Nephron progenitor cell (in vitro differentiated cells): Measurements from ENCODE around the gene LYPD1.

Source experiments
- DNase-seq: peaks from one replicate; pipeline ENCODE4 v3.0.0; 2021
- H3K27ac Mint-ChIP-seq: 2 replicates; pipeline ENCODE4 v1.8.0; 2021; ENCODE audit warnings: mild to moderate bottlenecking, moderate library complexity, mixed read lengths
- H3K27me3 Mint-ChIP-seq: 2 replicates; pipeline ENCODE4 v1.8.0; 2021; ENCODE audit warnings: mild to moderate bottlenecking, low read depth, mixed read lengths; ENCODE audit not compliant: poor library complexity
- H3K36me3 Mint-ChIP-seq: 2 replicates; pipeline ENCODE4 v1.8.0; 2021; ENCODE audit warnings: low read depth, mixed read lengths
- H3K4me1 Mint-ChIP-seq: 2 replicates; pipeline ENCODE4 v1.8.0; 2021; ENCODE audit warnings: mixed read lengths
- H3K4me3 Mint-ChIP-seq: 2 replicates; pipeline ENCODE4 v1.8.0; 2021; ENCODE audit warnings: mild to moderate bottlenecking, moderate library complexity, mixed read lengths
- H3K9me3 Mint-ChIP-seq: 2 replicates; pipeline ENCODE4 v1.8.0; 2021; ENCODE audit warnings: mild to moderate bottlenecking, moderate library complexity, mixed read lengths
- TF ChIP-seq, protein P1 (sequence below): fragments of 200-600 bp; sonication (generic); IDR thresholded peaks from 2 replicates; pipeline ENCODE4 v1.5.0; 2021; ENCODE audit warnings: antibody characterized with exemption

The LYPD1 gene

DNA sequence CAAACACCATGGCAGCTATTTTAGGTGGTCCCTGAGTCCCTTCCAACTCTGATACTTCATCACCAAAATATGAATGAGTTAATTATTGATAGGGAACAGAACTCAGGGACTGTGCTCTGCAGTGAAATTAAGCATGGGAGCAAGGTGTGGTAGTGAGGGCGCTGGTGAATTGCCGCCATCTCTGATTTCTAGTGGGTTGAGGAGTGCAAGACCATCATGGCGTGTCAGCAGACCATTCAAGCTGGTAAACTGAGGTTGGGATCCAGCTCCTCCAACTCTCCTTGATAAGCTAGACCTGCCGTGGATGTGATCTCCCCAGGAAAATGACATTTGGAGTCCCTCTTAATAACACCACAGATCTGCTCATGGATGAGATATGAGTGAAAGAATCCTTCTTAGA is 70.4 kb downstream of the LYPD1 start:
- DNase-seq, result no peak
- TF ChIP-seq, protein P1, sequence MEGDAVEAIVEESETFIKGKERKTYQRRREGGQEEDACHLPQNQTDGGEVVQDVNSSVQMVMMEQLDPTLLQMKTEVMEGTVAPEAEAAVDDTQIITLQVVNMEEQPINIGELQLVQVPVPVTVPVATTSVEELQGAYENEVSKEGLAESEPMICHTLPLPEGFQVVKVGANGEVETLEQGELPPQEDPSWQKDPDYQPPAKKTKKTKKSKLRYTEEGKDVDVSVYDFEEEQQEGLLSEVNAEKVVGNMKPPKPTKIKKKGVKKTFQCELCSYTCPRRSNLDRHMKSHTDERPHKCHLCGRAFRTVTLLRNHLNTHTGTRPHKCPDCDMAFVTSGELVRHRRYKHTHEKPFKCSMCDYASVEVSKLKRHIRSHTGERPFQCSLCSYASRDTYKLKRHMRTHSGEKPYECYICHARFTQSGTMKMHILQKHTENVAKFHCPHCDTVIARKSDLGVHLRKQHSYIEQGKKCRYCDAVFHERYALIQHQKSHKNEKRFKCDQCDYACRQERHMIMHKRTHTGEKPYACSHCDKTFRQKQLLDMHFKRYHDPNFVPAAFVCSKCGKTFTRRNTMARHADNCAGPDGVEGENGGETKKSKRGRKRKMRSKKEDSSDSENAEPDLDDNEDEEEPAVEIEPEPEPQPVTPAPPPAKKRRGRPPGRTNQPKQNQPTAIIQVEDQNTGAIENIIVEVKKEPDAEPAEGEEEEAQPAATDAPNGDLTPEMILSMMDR, result no peak
- H3K36me3 Mint-ChIP-seq, result no peaks in the 10 kb centered on the region
- peaks cover 9% of the 10 kb centered on the region for H3K27me3 Mint-ChIP-seq
- H3K27ac Mint-ChIP-seq, result no peak overlapping the region
- no peak overlapping the region for H3K4me3 Mint-ChIP-seq
- H3K4me1 Mint-ChIP-seq, result peaks cover 7% of the 10 kb centered on the region
- peaks cover 6% of the 10 kb centered on the region for H3K9me3 Mint-ChIP-seq

DNA sequence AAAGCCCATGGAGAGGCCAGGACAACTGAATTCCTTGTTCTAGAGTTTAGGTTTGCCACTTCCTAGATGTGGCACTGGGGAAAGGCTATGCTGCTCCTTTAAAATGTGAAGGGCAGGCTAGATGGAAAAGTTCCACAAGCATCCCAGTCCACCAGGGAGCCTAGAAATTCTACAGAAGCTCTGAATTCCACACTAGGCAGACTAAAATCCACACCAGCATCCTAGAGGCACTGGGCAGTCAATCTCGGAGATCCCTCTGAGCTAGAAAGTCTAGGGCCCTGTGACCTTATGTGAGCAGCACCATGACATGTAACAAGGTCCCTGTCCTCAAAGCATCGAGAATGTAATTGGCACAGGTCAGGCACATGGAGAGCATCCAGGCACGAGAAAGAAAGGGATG is 71.5 kb downstream of the LYPD1 start:
- no peak for DNase-seq
- peaks cover 14% of the 10 kb centered on the region for H3K4me1 Mint-ChIP-seq
- H3K27me3 Mint-ChIP-seq, result peaks cover 9% of the 10 kb centered on the region
- no peaks in the 10 kb centered on the region for H3K36me3 Mint-ChIP-seq
- H3K4me3 Mint-ChIP-seq, result no peak overlapping the region
- TF ChIP-seq, protein P1, result no peak
- H3K27ac Mint-ChIP-seq, result no peak overlapping the region
- peaks cover 6% of the 10 kb centered on the region for H3K9me3 Mint-ChIP-seq

DNA sequence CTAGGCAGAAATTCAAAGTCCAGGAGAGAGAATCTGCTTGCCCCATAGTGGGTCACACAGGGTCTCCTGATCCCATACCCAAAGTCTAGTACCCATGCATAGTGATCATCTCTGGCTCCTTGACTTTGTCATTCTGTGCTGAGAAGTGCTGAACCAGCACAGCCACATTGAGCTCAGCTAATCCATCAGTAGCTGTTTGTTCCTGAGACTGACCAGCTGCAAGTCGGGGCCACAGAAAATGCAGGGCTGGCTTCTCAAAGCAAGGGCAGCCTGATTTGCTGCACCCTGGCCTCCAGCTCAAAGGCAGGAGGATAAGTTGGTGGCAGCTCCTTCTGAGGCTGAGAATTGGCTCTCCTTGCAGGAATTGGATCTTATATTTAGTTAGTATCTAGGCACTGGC is 72.2 kb downstream of the LYPD1 start:
- DNase-seq, result no peak
- no peak overlapping the region for H3K27ac Mint-ChIP-seq
- H3K4me1 Mint-ChIP-seq, result peaks cover 21% of the 10 kb centered on the region
- H3K4me3 Mint-ChIP-seq, result no peak overlapping the region
- TF ChIP-seq, protein P1, result no peak
- peaks cover 9% of the 10 kb centered on the region for H3K27me3 Mint-ChIP-seq
- H3K36me3 Mint-ChIP-seq, result no peaks in the 10 kb centered on the region
- peaks cover 6% of the 10 kb centered on the region for H3K9me3 Mint-ChIP-seq

DNA sequence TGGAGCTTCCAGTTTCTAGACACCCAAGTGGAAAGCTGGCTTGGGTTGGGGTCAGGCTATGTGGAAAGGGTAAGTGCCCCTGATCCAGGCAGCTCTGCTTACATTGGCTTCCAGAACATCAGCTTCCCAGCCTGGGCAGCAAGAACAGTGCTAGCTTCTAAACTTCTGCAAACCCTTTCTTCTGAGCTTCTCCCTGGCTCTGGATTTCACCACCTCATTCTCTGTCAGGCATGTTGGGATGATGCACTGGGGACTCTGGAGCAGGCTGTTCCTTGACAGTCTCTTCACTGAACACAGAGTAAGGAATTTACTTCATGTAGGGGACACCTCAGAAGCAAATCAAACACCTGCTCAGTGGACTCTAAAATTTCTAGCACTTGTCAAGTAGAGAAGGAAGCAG is 72.8 kb downstream of the LYPD1 start:
- H3K36me3 Mint-ChIP-seq, result no peaks in the 10 kb centered on the region
- no peak for DNase-seq
- no peak overlapping the region for H3K4me3 Mint-ChIP-seq
- peaks cover 26% of the 10 kb centered on the region for H3K4me1 Mint-ChIP-seq
- H3K27me3 Mint-ChIP-seq, result peaks cover 9% of the 10 kb centered on the region
- no peak overlapping the region for H3K27ac Mint-ChIP-seq
- H3K9me3 Mint-ChIP-seq, result peaks cover 6% of the 10 kb centered on the region
- TF ChIP-seq, protein P1, result no peak

DNA sequence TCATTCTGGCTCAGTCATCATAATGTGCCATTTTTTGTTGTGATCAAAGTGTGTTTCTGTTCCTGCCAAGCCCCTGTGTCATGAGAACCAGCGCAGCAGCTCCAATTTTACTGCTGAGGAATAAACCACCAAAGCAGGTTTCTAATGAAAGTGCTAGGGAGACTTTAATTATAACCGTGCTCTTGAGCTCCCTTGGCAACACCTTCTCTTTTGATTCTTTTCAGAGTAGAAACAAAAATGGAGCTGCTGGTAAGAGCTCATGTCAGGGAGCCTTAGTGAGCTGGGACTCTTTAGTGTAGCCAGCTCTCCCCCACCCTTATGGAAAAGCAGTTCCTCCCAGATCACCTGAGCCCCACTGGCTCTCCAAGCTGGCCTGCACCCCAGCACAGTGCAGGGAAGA is 74.3 kb downstream of the LYPD1 start:
- Mint-ChIP-seq H3K9me3 (peaks cover 7% of the 10 kb centered on the region), H3K27me3 (peaks cover 7% of the 10 kb centered on the region), H3K4me3 (no peak overlapping the region), H3K36me3 (peaks cover under 1% of the 10 kb centered on the region), H3K4me1 (peaks cover 35% of the 10 kb centered on the region), H3K27ac (no peak overlapping the region)
- no peak for DNase-seq
- TF ChIP-seq, protein P1, result no peak

DNA sequence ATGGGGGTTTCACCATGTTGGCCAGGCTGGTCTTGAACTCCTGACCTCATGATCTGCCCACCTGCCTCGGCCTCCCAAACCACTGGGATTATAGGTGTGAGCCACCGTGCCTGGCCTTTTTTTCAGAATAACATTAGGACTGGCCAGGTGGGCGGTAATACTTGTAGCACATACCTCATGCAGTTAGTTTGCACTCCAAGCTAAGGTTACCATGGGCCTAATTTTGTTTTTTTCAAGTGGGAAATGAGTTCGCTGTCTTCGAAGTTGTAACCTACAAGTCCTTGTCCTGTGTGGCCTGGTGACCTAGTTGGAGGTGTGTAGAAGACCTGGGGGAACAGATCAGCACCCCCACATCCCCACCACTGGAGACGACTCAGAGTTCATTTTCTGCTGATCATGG is 74.8 kb downstream of the LYPD1 start:
- H3K4me3 Mint-ChIP-seq, result no peak overlapping the region
- H3K27me3 Mint-ChIP-seq, result peaks cover 6% of the 10 kb centered on the region
- peaks cover 12% of the 10 kb centered on the region for H3K9me3 Mint-ChIP-seq
- peaks cover 40% of the 10 kb centered on the region for H3K4me1 Mint-ChIP-seq
- DNase-seq, result no peak
- TF ChIP-seq, protein P1, result no peak
- H3K36me3 Mint-ChIP-seq, result peaks cover 5% of the 10 kb centered on the region
- H3K27ac Mint-ChIP-seq, result no peak overlapping the region
